ENCODE data around the gene PPL. TPM values are rescaled to one million over a fixed set of nuclear protein-coding genes. Genes with fewer than 3 reads are reported as not detected.
A peak's percentile ranks its signal among the peaks of the same experiment; 100 is the strongest.
"Not testable (repeated sequence)": the region's sequence is repeated elsewhere in the genome, so short reads cannot be mapped to it uniquely, and the experiment has no call there.

Gene PPL
- total RNA-seq, 4 donors from 2014 or later = 31.3 to 97.6 (median 59.5) TPM

DNA sequence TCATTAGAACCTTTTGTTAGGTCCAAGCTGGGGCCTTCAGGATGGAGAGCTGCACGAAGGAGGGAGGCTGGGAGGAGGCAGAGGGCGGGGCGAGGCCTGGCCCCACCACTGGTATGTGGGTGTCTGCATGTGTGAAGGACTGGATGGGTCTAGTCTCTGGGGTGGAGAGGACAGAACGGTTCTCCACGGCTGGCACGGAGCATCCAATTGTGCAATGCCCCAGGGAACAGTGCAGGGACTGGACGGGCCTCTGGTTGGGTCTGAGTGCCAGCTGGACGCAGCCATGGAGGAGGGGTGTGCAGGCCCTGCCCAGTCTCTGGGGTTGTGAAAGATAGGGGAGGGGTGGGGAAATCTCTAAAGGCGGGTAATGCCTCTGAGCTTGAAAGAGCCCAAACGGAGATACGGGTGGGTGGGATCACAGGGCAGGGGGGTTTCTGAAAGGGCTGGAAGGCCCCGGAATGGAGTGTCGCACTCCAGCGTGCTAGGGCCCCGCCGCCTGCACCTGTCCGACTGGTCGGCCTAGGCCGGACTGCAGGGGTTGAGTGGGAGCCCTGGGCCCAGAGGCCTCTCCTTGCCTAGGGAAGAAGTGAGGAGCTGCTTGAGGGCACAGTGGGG is 1.6 kb downstream of the PPL start:
- ATAC-seq (ENCODE audit: low FRiP score) = peak; percentile 87
- TF ChIP-seq CTCF (IDR thresholded peaks at IDR 0.05) = no peak
- DNase-seq (ENCODE audit: low spot score) = peak; percentile 57

DNA sequence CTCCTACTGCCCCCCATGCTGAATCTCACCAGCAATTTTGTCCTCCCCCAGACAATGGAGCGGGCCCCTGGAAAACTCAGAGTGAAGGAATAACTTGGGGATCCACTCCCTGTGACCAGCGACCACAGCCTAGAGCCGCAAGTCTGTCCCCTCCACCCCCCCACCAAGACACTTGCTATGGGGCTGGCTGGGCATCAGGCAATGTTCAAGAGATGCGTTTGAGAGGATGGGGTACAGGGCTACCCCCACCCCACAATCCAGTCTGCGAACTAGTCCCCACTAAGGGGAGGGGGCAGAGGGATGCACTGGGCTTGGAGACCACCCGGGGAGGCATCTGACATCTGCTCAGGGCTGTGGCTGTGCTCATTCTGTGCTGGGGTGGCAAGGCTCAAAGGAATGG is 2.4 kb downstream of the PPL start:
- ATAC-seq (ENCODE audit: low FRiP score) (no peak), DNase-seq (ENCODE audit: low spot score) (no peak)
- no peak for TF ChIP-seq CTCF (IDR thresholded peaks at IDR 0.05)

- no peak for TF ChIP-seq CTCF (IDR thresholded peaks at IDR 0.05)
- no peak for ATAC-seq (ENCODE audit: low FRiP score)
- DNase-seq (ENCODE audit: low spot score) = no peak
These were observed 3.0 kb downstream of the PPL start for GRCh38 chr16:4933871-4934395.

GRCh38 chr16:4933433-4933832 is 3.5 kb downstream of the PPL start:
- ATAC-seq (ENCODE audit: low FRiP score) (no peak), DNase-seq (ENCODE audit: low spot score) (no peak)
- no peak for TF ChIP-seq CTCF (IDR thresholded peaks at IDR 0.05)

DNA sequence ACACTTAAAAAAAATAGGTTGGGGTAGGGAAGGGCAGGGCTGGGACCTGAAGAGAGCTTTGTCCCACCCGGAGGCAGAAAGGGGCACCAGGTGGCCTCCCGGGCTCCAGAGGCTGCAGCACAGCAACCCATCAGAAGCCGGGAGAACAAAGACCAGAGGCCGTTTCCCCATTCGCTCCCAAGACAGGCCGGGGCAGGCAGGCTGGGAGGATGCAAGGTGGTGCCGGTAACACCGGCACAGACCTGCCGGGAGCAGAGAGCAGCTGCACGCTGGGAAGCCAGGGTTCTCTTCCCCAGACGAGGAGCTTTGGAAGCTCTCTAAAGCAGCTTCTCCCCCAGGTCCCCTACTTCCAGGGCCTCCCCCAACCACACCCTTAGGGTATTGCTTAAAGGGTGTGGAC is 5.6 kb downstream of the PPL start:
- no peak for TF ChIP-seq CTCF (IDR thresholded peaks at IDR 0.05)
- ATAC-seq (ENCODE audit: low FRiP score) = no peak
- no peak for DNase-seq (ENCODE audit: low spot score)

- not testable (repeated sequence) for DNase-seq (ENCODE audit: low spot score); ATAC-seq (ENCODE audit: low FRiP score)
These were observed 7.3 kb downstream of the PPL start for GRCh38 chr16:4929619-4930018.

GRCh38 chr16:4928227-4928626 is 8.7 kb downstream of the PPL start:
- DNase-seq (ENCODE audit: low spot score) = no peak
- no peak for TF ChIP-seq CTCF (IDR thresholded peaks at IDR 0.05)
- no peak for ATAC-seq (ENCODE audit: low FRiP score)
